ENCODE results near the gene RFTN2.

Gene RFTN2

DNA sequence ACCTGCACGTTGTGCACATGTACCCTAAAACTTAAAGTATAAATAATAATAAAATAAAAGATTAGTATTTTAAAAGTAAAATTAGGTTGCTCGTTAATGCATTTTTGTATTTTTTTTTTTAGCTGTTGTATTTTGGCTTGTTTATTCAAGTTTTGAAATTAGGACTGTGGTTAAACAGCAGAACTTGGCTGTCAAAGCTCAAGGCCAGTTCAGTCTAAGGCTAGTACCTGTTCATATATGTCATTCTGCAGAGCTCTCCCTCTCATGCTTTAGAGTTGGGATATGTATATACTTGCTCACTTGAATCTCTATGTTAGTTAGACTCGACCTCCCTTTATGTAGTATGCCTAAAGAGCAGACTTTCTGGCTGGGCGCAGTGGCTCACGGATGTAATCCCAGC is 126.8 kb downstream of the RFTN2 start:
- DNase-seq (ENCODE audit: low read depth, low spot score) = no peak

GRCh38 chr2:197547163-197547900 is 128.1 kb downstream of the RFTN2 start:
- no peak for DNase-seq (ENCODE audit: low read depth, low spot score)

GRCh38 chr2:197543206-197543605 is 132.2 kb downstream of the RFTN2 start:
- DNase-seq (ENCODE audit: low read depth, low spot score) = no peak

GRCh38 chr2:197539734-197540133 is 135.7 kb downstream of the RFTN2 start:
- DNase-seq (ENCODE audit: low read depth, low spot score) = no peak

DNA sequence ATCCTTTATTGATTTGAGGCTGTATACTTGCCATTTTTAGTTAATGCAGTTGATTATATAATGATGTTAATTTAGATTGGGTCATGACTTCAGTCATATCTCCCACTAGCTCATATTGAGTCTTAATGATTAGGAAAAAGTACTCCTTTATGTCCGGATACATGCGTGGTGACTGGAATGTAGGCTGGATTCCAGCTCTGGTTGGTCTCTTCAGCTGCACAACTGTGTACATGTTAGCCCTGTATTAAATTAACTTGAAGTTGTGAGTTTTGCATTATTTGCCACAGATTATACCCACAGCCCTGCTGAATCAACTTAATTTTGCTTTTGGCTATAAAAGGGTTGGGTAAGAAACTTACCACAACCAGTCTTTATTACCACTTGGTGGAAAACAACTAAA is 137.0 kb downstream of the RFTN2 start:
- DNase-seq (ENCODE audit: low read depth, low spot score) = no peak

Data from brain pericyte (primary cell).